NCI-H748 (cell line): ENCODE results near the gene OPRL1.

Experiments
- DNase-seq: peaks from one replicate; lab custom pipeline; 2025; ENCODE audit not compliant: unreplicated experiment; lab: John Stamatoyannopoulos, UW

Gene OPRL1

DNA sequence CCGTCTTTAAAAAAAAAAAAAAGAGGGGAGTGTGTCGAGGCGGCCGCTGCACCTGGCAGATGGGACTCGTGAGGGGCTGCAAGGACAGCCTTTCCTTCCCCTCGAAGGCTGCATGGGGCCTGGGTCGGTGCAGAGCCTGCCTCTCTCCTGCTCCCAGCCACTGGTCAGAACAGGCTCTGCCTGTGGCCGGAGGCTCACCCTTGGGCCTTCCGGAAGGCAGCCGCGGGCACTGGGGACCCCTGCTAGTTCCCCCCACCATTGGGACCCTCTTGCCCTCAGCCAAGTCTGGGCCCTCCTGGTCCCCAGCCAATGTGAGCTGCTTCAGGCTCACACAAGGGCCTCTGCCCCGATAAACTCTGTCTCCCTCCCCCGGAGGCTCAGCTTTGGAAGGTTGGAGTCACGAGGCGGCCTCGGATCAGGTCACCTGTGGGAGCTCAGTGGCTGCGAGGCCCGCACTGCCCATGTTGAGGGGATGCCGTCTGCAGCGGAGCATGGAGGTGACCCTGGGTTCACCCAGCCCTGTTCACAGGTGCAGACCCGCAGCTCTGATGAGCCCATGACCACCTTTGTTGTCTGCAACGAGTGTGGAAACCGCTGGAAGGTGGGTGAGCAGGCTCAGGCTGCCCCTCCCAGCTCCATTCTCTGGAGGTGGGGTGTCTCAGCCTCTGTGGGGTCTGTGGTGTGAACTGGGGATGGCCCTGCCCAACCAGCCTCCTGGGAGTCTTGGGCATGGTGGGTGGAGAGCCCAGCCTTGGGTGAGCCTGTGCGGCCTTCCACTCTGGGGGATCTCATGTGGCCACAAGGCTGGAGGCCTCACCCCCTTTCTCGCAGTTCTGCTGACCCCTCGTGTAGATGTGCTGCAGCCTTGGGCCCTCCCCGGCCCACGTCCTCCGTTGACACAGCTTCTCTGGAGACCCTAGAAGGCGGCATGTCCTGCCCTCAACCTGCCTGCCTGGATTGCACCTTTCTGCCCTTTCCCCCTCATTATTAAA is 8.2 kb upstream of the OPRL1 start:
- no peak for DNase-seq

DNA sequence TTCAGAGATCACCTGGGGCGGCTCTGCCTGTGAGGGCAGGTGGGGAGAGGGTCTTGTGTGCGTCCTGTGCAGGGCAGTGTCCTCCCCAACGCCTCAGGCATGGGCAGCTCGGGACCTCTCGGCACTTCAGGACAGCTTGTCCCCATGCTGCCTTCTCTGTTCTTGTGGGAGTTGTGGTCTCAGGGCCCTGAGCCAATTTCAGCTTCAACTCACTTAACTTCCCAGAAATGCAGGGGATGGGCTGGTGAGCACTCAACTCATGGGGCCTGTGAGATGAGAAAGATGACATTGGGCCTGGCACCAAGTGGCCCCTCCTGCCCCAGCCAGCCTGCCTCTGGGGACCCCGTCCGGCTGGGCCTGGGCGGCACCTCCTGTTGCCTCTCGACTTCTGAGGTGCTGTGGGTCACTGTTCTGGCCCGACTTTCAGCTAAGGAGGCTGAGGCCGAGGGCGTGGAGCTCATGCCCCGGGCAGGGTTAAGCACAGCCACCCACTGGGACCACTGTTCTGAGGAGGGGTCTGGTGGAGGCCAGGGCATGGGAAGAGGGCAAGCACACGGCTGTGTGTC is 7.3 kb upstream of the OPRL1 start:
- DNase-seq: no peak

- no peak for DNase-seq
Observed at GRCh38 chr20:64073476-64074183, 6.3 kb upstream of the OPRL1 start.

GRCh38 chr20:64074184-64074789 is 5.6 kb upstream of the OPRL1 start:
- no peak for DNase-seq

DNA sequence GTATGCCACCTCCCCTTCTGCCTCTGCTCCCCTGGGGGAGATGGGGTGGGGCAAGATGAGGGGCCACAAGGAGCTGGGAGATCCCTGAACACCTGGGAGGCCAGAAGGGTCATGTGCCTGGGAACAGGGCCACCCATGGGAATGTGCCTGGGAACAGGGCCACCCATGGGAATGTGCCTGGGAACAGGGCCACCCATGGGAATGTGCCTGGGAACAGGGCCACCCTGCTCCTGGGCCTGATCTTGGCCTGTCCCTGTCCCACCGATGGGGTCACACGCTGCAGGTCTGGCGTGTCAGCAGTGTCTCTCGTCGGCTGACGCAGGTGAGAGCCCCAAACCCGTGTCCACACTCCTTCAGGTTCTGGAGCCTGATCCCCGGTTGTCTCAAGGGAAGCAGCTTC is 4.9 kb upstream of the OPRL1 start:
- DNase-seq: no peak

GRCh38 chr20:64075556-64075955 is 4.3 kb upstream of the OPRL1 start:
- DNase-seq: no peak

GRCh38 chr20:64076061-64076997 is 3.6 kb upstream of the OPRL1 start:
- DNase-seq: no peak

- no peak for DNase-seq
Observed at GRCh38 chr20:64077094-64077493, 2.8 kb upstream of the OPRL1 start.

GRCh38 chr20:64077541-64077875 is 2.4 kb upstream of the OPRL1 start:
- no peak for DNase-seq

DNA sequence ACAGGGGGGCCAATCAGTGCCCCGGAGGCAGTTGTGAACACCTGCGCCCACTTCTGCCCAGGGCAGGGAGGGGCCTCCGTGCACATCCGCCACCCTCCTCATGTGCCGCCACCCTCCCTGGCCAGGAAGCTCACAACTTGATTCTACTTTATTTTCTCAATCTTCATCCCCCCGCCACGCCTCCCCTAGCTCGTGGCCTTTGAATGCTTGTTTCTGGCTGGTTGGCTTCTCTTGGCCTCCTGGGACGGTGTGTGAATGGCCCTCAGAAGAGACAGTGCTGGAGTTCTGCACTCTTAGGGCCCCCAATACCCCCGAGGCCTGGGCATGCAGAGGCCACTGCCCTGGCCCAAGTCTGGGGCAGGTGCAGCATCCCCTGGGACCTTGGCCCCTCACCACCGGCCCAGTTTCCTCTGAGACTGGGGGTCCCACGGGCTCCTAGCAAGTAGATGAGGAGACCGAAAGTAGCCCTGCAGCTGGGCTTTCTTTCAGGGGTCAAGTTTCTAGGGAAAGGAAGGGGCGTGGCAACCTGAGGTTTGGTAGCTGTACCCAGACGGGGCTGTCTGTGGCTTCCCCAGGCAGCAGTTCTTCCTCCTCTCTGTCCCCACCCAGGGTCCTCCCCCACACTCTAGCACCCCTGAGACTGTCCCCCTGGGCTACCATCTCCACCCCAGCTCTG is 1.9 kb upstream of the OPRL1 start:
- no peak for DNase-seq

DNA sequence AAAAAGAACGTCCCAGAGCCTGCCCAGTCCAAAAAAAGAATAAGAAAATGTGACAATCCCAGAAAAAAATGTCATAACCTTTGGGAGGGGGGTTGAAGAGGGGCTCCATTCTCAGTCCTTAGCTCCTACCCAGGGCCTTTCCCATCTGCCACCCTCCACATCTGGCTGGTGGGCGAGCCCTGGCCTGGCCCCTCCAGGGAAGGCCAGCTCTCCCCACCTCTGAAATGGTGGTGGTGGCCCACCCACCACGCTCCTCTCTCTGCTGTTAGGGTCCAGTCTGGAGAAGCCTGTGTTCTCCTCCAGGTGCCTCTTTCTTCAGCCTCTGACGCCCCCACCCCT is 979 bp upstream of the OPRL1 start:
- DNase-seq: no peak

DNA sequence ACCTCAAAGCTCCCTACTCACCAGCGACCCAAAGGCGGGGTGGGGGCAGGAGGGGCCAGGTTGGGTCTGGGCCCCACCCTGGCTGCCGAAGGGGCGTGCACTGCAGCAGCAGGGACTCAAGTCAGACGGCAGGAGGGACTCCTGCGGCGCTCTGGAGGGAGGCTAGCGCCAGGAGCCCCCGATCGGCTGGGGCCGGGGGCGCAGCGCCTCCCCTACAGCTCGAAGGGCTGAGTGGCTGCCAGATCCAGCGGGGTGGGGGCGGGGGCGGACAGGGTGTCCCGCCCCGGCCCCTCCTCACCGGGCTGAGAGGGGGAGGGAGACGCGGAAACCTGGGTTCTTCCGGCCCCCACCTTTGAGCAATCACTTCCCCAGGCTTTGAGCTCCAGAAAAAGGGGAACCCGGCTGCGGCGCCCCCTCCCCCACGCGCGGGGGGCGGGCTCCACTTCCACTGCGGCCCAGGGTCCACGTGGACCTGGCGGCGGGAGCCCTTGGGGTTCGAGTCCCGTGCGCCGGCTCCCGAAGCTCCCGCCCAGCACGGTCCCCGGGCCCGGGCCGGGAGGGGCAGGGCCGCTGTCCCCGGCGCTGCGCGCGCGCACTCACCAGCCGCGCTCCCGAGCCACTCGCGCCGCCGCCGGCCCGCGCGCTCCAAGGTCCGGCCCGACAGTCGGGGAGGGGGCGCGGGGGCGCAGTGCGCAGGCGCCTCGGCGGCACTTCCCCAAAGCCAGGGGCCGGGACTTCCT is 439 bp upstream of the OPRL1 start, which contains the start of gene RGS19:
Gene RGS19 (minus strand): TSS at position 246 of the 740 bp plus-strand sequence. CDS start 2,632 bp downstream, outside the sequence.
- peak; percentile 58 for DNase-seq

DNA sequence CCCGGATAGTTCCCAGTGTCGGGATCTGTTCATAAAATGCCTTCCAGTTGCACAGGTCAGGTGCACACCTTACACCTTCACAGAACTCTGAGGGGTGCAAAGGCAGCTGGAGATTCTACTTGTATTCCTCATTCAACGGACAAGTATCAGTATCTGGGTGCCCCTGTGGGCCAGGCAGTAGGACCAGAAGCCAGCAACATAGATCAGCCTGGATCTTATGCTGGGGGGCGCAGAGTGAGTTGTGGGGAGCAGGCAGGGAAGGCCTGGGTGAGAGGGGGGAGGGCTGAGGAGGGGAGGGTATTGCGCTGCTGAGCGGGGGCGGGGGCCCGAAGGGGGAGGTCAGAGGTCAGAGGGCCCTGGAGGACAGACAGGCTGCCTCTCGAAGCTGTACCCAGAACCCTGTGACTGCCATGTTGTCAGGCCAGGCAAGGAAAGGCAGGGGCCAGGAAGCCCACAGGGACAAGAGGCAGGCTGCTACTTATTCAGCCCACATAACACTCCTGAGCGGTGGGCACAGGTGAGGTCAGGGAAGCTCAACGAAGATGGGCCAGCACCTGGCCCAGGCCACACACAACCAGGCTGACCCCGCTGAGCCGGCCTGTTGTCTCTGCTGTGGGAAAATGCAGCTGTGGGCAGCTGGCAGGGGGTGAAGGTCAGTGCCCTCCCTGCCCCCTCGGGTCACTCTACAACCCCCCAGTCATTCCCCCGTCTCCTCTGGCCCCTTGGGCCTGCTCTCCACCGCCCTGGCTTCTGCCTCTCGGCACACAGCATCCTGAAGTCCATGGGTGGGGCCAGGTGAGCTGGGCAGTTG is 1.1 kb downstream of the OPRL1 start:
- DNase-seq: no peak

GRCh38 chr20:64081624-64081964 is 1.7 kb downstream of the OPRL1 start:
- no peak for DNase-seq

- DNase-seq: no peak
Observed at GRCh38 chr20:64082126-64082731, 2.3 kb downstream of the OPRL1 start.

DNA sequence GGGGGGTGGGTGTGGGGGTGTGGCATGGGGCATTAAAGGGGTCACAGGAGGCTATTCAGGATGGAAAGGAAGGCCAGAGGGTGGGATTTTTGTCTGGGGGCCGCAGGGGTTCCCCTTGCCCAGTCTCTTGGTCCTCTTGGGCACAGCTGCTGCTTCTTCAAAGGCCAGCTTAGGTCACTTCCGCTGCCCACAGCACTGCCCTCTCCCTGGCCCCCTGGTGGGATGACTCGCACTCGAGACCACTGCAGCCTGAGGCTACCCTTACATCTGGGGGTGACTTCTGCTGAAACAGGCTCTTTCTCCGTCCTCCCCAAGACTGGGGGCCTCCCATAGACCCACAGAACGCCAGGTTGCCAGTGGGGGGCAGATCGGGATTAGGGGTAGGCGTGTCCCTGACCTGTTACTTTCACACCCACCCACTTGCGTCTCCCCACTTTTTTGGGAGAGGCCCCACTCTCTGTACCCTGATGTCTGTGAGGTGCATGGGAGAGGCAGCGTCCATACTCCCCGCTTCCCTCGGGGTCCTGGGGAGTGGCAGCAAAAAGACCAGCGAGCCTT is 3.0 kb downstream of the OPRL1 start:
- no peak for DNase-seq

DNA sequence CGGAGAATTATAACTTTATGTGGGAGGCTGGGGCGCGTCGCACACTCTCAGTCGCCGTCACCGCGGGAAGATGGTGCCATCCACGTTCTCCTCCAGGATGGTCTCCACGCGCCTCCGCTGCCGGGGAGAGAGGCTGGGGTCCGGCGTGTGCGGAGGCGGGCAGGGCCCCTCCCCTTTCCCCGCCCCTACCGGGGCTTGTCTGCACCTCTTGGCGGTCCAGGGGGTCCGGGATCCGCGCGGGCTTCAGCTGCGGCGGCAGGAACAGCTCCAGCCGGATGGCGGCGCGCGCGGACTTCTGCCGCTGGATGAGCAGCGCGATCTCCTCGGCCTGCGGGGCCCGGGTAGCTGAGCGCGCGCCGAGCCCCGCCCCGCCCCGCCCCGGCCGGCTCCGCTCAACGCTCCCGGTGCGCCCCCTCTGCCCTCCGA is 3.5 kb downstream of the OPRL1 start:
- peak; percentile 82 for DNase-seq
